Measurements from ENCODE around the gene HOTAIR.
A peak's percentile ranks its signal among the peaks of the same experiment; 100 is the strongest.

Gene HOTAIR

DNA sequence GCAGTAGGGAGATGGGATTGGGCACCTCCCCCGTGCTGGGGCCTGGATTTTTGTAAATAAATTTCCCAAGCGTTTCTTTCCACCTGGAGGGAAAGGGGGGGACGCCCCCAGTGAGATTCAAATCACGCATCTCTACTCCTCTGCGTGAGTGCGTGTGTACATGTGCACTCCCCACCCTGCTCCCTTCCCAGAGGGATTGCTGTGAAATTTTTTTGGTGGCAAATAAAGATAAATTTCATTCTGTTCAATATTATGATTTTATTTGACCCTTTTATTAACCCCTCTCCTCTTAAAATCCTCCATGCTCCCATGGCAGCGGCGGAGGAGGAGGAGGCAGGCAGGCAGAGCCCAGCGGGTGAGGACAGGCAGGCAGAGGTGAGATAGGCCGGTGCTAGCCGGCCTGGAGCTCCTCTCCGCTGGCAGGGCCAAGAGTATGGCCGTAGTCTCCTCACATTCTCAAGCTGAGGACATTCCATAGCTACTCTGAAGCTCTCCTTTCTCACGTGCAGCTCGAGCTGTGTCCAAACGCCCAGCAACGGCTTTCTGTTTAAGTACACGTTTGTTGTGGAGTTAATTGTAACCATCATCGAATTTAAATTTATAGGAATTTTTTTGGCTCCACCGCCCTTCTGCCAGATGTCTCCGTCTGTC lies 1.5 kb upstream of the HOTAIR start:
- ChIA-PET POLR2A (ENCODE audit: low non-redundant PET) (interaction anchor here (0.7 kb wide), 1 partner anchor 24 kb away, joined by 4 read pairs; no protein-coding TSS in a partner anchor), CTCF (interaction anchor here (1.0 kb wide), 1 partner anchor 225 kb away, joined by 3 read pairs; no protein-coding TSS in a partner anchor)
- DNase-seq (ENCODE audit: low spot score), result no peak
- TF ChIP-seq, protein P1, sequence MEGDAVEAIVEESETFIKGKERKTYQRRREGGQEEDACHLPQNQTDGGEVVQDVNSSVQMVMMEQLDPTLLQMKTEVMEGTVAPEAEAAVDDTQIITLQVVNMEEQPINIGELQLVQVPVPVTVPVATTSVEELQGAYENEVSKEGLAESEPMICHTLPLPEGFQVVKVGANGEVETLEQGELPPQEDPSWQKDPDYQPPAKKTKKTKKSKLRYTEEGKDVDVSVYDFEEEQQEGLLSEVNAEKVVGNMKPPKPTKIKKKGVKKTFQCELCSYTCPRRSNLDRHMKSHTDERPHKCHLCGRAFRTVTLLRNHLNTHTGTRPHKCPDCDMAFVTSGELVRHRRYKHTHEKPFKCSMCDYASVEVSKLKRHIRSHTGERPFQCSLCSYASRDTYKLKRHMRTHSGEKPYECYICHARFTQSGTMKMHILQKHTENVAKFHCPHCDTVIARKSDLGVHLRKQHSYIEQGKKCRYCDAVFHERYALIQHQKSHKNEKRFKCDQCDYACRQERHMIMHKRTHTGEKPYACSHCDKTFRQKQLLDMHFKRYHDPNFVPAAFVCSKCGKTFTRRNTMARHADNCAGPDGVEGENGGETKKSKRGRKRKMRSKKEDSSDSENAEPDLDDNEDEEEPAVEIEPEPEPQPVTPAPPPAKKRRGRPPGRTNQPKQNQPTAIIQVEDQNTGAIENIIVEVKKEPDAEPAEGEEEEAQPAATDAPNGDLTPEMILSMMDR (conservative IDR thresholded peaks at IDR 0.05; ENCODE audit: low read depth), result no peak
- no peak overlapping the region for H3K27ac ChIP-seq

DNA sequence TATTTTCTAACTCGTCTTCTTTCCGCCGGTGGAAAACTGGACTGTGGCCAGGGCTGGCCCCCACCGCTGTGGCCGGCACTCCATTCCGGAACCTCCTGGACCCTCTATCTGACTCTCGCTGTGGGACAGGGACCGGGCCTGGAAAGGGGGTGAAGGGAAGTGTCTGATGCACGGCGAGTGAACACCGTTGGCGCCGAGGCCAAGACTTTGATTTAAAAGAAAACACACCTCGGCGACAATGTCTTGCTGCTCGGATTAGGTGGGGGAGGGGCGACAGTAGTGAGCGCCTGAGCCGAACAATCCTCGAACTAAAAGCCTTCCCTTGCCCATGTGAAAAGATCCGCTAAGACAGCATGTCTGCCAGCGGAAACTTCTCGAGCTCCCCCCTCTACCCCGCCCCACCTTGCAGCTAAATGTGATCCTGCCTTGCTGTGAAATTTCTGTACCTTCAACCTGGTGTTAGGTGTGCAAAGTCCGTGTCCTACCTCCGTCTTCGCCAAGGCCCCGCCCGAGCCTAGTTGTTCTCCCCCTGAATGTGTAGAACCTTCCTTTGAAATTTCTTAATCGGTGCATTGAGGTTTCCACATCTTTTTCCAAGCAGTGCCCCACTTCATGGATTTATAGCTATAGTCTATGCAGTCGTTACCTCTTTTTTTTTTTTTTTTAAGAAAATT lies 862 bp upstream of the HOTAIR start:
- no peak for DNase-seq (ENCODE audit: low spot score)
- TF ChIP-seq, protein P1 (conservative IDR thresholded peaks at IDR 0.05; ENCODE audit: low read depth), result no peak
- ChIA-PET CTCF (interaction anchor here (0.6 to 1.2 kb wide), 3 partner anchors 9 to 226 kb away, joined by 3 to 6 read pairs (median 3); partner anchors contain the start of gene HOXC10), POLR2A (ENCODE audit: low non-redundant PET) (no interaction called here)
- 0 out of 2 replicates have a peak overlapping the region, but pooled peaks have one; percentile 39 for H3K27ac ChIP-seq

DNA sequence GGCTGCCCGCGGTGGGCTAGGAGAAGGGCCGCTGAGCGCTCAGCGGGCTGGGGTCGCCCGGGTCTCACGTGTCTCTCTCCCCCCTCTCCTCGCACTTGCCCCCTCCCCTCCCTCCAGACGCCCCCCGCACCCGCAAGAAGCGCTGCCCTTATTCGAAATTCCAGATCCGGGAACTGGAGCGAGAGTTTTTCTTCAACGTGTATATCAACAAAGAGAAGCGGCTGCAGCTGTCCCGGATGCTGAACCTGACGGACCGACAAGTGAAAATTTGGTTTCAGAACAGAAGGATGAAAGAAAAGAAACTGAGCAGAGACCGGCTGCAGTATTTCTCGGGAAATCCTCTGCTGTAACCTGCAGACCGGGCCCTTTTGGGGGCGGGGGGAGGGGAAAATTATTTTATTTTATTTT lies 314 bp upstream of the HOTAIR start:
- POLR2A ChIA-PET (ENCODE audit: low non-redundant PET), result no interaction called here
- no peak for DNase-seq (ENCODE audit: low spot score)
- TF ChIP-seq, protein P1 (conservative IDR thresholded peaks at IDR 0.05; ENCODE audit: low read depth), result no peak
- CTCF ChIA-PET, result interaction anchor here (0.6 to 1.2 kb wide), 2 partner anchors 10 to 214 kb away, joined by 3 to 6 read pairs; partner anchors contain the start of gene HOXC10
- H3K27ac ChIP-seq, result peak overlapping the region; percentile 39

DNA sequence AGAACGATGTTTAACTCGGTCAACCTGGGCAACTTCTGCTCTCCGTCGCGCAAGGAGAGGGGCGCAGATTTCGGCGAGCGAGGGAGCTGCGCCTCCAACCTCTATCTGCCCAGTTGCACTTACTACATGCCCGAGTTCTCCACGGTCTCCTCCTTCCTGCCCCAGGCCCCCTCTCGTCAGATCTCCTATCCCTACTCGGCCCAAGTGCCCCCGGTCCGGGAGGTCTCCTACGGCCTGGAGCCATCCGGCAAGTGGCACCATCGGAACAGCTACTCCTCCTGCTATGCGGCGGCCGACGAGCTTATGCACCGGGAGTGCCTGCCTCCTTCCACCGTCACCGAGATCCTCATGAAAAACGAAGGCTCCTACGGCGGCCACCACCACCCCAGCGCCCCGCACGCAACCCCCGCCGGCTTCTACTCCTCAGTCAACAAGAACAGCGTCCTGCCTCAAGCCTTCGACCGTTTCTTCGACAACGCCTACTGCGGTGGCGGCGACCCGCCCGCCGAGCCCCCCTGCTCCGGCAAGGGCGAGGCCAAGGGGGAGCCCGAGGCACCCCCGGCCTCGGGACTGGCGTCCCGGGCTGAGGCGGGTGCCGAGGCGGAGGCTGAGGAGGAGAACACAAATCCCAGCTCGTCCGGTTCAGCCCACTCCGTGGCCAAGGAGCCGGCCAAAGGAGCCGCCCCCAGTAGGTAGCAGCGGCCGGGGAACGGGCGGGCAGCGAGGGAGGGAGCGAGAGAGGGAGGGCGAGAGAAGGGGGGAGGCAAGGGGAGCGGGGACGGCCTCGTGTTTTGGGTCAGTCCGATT lies 1.3 kb downstream of the HOTAIR start:
- ChIA-PET POLR2A (ENCODE audit: low non-redundant PET) (interaction anchor here (0.6 kb wide), 2 partner anchors 30 to 33 kb away, joined by 5 to 6 read pairs; no protein-coding TSS in a partner anchor), CTCF (interaction anchor here (0.7 to 1.2 kb wide), 2 partner anchors 49 to 241 kb away, joined by 3 to 4 read pairs; no protein-coding TSS in a partner anchor)
- DNase-seq (ENCODE audit: low spot score), result peak; percentile 50
- no peak overlapping the region for H3K27ac ChIP-seq
- TF ChIP-seq, protein P1 (conservative IDR thresholded peaks at IDR 0.05; ENCODE audit: low read depth), result no peak

DNA sequence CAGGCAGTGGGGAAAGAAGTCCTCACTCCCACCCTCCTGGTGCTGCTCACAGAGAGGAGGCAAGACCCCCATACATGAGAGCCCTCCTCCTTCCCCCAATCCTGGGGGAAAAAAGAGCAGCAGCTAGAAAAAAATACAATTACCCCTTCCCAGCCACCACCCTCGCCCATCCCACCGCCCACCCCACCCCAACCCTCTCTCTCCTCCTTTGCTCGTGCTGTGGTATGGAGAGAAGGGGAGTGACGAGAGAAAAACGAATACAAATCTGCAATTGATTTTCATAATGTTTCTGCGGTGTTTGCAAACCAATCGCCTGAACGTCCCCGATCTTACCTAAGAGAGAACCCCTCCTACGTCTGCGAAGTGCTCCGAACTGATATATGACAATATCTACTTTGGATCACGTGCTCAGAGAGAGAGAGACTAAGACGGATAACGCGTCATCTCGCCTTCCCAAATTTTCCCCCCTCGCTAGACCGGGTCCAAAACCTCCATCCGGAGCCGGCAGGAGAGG lies 2.0 kb downstream of the HOTAIR start, which contains the start of gene HOXC11:
HOXC11 (plus strand) TSS at position 405 of the 514 bp plus-strand sequence. CDS start 116 bp downstream, outside the sequence.
- POLR2A ChIA-PET (ENCODE audit: low non-redundant PET), result interaction anchor here (0.6 kb wide), 1 partner anchor 249 kb away, joined by 3 read pairs; no protein-coding TSS in a partner anchor
- TF ChIP-seq, protein P1 (conservative IDR thresholded peaks at IDR 0.05; ENCODE audit: low read depth), result no peak
- CTCF ChIA-PET, result interaction anchor here (0.7 to 1.5 kb wide), 4 partner anchors 49 to 241 kb away, joined by 3 to 4 read pairs (median 3); no protein-coding TSS in a partner anchor
- no peak for DNase-seq (ENCODE audit: low spot score)
- no peak within 1 kb of the TSS for H3K27ac ChIP-seq
